NCI-H2107 treated with DMSO at 0.1 percent for 48 hours (cell line): ENCODE data around the gene ZNF611.
"Not testable (repeated sequence)": the region's sequence is repeated elsewhere in the genome, so short reads cannot be mapped to it uniquely, and the experiment has no call there.

ENCODE experiments used
- DNase-seq: peaks from one replicate; lab custom pipeline; 2025; ENCODE audit not compliant: unreplicated experiment; lab: John Stamatoyannopoulos, UW

The ZNF611 gene

DNA sequence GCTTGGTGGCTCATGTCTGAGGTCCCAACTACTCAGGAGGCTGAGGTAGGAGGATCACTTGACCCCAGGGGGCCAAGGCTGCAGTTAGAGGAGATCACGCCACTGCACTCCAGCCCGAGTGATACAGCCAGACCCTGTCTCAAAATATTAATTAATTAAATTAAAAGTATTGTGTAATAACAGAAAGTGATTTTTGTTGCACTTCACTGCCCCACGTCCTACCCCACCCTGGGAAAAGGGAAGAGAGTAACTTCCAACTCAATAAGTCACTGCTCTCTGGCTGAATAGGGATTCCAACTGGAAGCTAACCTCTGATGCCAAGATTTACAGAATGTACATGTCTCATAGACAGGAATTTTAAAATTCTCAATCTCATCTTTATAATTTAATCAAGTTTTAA is 47.2 kb downstream of the ZNF611 start:
- no peak for DNase-seq

DNA sequence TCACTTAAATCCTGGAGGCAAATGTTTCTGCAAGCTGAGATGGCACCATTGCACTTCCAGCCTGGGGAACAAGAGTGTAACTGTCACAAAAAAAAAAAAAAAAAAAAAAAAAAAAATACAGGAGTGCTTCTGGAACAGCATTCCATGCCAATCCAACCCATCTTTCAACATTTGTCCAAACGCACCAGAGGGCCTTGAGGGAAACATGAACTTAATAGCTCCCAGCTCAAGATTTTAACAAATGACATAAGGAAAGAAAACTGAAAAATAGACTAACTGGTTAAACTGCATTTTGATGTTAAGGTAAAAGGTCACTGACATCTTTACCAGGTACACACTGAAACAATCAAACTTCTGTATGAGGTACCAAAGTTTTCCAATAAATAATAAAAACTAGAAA is 49.0 kb downstream of the ZNF611 start:
- DNase-seq: no peak

DNA sequence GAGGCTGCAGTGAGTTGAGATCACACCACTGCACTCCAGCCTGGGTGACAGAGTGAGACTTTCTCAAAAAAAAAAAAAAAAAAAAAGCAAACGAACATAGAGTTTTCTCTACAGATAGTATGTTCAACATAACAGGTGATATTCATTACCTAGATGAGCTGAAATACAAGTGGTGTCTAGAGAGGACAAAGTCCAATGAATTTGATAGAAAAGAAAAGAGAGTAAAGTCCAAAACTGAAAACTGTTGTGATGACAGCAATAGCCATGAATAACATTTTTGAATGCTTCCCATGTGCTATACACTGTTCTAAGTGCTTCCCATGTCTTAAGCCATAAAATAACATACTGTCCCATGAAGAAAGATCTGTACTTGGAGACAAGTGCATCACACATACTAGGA is 53.6 kb downstream of the ZNF611 start:
- DNase-seq: not testable (repeated sequence)

DNA sequence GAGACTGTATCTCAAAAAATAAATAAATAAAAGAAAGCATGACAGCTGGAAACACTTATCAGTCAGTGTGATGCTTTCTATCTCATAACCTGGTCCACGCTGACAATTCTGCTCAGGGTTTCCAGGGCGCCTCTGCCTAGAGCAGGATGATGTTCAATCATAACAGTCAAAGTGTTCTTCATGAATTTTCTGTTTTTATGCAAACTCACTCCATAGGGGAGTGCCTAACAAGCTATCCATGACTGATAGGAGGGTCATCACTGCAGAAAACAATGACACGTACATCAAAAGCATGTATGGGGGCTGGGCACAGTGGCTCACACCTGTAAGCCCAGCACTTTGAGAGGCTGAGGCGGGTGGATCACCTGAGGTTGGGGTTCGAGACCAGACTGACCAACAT is 55.2 kb downstream of the ZNF611 start:
- no peak for DNase-seq

DNA sequence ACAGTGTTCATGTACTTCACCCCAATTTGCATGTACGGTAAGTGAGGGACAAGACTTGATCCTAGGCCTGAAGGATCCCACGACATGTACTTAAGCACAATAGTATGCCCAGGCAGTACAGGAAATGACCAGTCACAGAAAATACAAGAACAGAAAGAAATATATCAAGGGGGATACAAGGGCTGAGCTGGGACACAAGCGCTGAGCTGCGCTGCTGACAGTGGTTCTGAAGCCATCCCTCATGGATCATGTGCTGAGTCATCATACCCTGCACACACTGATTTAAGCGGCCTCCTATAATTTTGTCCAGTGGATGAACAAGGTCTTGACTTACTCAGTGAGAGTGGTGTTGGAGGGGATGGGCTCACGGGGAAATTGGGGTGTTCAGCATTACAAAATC is 59.6 kb downstream of the ZNF611 start:
- DNase-seq: not testable (repeated sequence)

DNA sequence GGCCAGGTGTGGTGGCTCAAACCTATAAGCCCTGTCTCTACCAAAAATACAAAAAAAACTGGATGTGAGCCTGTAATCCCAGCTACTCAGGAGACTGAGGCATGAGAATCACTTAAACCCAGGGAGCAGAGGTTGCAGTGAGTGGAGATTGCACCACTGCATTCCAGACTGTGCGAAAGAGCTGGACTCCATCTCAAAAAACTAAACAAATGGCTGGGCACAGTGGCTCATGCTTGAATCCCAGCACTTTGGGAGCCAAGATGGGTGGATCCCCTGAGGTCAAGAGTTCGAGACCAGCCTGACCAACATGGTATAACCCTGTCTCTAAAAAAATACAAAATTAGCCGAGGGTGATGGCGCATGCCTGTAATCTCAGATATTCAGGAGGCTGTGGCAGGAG is 61.8 kb downstream of the ZNF611 start:
- no peak for DNase-seq

DNA sequence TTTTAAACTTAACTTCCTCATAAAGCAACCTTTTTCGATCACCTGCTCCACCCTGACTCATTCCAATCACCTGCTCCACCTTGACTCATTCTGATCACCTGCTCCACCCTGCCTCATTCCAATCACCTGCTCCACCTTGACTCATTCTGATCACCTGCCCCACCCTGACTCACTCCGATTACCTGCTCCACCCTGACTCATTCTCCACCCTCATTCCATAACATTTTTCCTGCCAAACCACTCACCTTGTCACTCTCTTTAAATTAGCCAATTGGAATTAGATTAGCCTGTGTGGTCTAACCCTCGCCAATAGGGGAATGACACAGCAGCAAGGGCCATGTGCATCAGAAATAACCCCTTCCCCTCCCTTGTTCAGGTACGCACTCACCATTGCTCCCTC is 64.8 kb downstream of the ZNF611 start:
- no peak for DNase-seq

DNA sequence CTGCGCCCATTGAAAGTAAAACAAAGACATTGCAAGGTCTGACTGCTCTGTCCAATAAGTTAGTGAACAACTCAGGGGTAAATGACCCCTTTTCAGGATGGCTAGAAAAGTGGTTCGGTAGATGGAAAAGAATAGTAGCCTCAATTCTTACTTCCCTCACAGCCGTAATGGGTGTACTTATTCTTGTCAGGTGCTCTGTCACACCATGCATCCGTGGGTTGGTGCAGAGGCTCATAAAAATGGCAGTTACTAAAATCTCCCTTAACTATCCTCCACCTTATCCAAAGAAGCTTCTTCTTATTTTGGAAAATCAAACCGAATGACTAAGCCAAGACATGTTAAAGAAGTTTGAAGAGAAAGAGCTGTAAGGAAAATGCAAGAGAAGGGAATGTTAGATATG is 65.3 kb downstream of the ZNF611 start:
- no peak for DNase-seq

DNA sequence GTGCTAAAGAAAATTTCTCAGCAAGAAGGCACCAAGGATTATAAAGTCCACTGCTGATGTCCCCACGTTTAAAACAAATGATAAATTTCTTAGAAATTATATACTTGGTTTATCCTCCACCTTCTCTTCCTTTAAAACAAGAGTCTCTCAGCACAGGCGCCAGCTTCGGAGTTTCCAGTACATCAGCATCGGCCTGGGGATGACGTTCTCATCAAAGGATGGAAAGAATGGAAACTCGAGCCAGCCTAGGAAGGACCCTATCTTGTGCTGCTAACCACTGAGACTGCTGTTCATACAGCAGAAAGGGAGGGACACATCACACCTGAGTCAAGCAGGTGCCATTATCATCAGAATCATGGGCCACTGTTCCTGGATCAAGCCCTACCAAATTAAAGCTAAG is 66.9 kb downstream of the ZNF611 start:
- no peak for DNase-seq

DNA sequence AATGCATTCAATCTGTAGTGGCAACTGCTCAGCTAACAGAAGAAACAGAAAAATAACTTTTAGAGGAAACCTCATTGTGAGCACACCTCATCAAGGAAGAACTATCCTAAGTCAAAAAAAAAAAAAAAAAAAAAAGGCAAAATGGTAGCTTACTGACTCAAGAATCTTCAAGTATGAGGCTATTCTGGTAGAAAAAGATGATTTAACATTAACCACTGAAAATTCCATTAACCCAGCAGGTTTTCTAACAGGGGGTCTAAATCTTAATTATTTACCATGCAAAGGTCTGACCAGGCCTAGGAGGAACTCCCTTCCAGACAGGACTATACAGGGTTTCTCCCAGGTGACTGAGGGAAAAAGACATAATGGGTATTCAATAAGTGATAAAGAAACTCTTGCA is 68.3 kb downstream of the ZNF611 start:
- DNase-seq: no peak

DNA sequence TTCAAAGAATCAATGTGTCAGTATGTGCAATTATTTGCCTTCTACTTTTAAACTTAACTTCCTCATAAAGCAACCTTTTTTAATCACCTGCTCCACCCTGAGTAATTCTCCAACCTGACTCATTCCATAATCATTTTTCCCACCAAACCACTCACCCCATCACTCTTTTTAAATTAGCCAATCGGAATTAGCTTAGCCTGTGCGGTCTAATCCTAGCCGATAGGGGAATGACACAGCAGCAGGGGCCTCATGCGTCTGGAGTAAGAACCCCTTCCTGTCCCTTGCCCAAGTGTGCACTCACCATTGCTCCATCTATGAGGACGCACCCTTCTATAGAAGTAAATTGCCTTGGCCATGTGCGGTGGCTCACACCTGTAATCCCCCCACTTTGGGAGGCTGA is 69.3 kb downstream of the ZNF611 start:
- no peak for DNase-seq

DNA sequence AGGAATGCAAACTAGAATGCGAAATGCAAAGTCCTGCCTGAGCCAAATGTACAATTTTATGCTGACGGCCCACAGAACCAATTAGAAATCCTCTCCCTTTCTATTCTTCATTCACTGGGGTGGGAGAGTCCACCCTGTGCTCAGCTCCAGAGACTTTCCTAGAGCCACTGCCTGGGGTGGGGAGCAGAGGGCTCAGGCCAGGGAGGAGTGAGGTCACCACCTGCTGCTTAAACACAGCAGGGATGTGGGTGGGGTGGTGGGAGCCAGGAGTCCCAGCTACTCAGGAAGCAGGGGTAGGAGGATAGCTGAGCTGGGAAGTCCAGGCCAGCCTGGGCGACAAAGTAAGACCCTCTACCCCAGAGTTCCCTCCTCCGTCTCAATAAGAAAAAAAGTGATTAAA is 69.8 kb downstream of the ZNF611 start:
- no peak for DNase-seq

DNA sequence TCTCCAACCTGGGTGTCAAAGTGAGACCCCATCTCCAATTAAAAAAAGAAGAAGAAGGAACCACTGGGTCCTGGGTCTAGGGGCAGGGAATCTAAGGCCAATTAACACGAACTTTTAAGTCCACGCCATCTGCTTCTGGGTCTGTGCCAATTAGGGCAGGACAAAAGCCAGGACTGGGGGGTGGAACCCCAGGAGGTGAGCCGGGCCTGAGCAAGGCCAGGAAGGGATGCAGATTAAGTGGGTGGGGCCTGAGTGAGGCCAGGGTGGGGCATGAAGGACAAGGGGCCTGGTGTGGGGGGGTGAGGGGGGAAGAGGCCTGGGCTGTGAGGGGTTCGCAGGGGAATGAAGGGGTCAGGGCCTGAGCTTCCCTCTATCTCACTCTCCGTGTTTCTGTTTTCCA is 70.4 kb downstream of the ZNF611 start:
- DNase-seq: no peak

DNA sequence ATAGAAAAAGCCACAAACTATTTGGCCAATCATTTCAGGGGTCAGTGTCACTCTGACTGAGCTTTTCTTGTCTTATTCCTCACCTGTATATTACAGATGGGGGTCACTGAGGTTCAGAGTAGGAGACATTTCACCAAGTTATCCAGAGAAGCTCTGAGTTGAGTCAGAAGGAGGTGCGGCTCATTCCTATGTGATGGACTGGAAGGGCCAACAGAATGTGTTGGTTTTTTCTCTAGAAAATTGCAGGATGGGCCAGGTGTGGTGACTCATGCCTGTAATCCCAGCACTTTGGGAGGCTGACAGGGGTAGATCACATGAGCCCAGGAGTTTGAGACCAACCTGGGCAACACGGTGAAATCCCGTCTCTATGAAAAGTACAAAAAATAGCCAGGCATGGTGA is 72.2 kb downstream of the ZNF611 start:
- no peak for DNase-seq

DNA sequence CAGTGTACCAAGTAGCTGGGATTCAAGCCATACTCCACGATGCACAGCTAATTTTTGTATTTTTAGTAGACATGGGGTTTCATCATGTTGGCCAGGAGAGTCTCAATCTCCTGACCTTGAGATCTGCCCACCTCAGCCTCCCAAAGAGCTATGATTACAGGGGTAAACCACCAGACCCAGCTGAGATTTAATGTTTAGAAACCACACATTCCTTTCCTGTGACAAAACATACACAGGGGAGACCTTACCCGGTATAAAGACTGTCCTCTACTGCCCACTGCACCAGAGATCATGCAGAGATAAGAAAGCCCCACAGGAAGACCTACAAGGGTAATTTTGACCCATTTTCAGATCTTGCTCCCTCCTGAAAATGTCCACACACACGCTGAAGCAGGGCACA is 73.9 kb downstream of the ZNF611 start:
- no peak for DNase-seq

DNA sequence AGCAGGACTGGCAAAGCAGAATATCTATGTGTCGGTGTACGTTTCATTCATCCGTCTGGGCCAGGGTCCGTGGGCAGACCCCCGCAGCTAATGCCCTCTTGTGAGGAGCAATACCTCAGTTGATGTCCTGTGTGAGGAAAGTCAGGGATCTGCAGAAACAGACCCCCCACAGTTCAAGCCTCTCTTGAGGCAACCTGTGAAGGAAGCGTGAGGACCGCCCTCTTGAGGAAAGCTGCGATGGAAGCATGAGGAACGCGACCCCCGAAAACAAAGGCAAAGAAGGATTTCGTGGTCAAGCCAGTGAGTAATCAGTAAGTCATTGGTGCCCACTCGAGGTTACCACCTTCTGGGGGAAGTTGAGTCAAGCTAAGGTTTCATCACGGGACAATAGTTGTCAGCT is 75.8 kb downstream of the ZNF611 start:
- DNase-seq: no peak

DNA sequence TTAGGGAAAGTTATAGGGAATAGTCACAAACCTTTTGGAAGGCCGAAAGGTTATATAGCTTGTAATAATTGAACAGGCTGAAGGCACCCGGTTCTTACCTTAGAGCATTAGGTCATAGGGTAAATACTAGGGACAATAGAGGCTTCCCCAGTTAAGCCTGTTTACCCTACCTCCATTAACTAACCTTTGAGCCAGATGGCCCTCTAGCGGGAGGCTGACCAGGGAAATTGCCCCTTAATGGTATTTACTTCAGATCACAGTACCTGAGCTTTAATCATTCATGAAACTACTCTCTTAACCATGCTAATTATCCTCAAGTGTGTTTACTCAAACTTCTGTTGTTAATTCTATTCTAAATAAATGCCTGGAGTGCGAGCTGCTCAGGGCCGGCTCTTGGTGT is 76.2 kb downstream of the ZNF611 start:
- DNase-seq: no peak

DNA sequence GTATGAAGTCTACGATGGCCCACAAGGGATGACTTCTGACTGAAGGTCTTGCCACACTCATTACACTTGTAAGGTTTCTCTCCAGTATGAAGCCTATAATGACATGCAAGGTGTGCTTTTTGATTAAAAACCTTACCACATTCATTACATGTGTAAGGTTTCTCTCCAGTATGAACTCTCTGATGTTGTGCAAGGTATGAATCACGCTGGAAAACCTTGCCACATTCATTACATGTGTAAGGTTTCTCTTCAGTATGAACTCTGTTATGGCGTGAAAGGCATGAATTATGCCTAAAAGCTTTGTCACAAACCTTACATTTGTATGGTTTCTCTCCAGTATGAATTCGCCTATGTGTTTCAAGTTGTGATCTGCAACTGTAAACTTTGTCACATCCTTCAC is 81.7 kb downstream of the ZNF611 start:
- no peak for DNase-seq
